Caki2 (cell line): ENCODE measurements around the gene ANTXR2. TPM values are rescaled to one million over a fixed set of nuclear protein-coding genes. Genes with fewer than 3 reads are reported as not detected.

Experiments
- DNase-seq: peaks from one replicate; pipeline ENCODE4 v3.0.0-alpha.2; 2015; ENCODE audit warnings: low read depth
- in situ Hi-C: cut with HindIII; loops from 2 replicates; pipeline ENCODE4 v1.10.0; 2016; ENCODE audit warnings: low sequenced_read_pairs, low pct_unique_long_range_greater_than_20kb, mixed read lengths
- total RNA-seq: library from RNA; depleted of rRNA; stranded (reverse); fragments of >200 nt; shearing (Covaris generic); gene quantifications from 2 replicates; pipeline ENCODE4 v1.2.3, GENCODE V29; 2014; ENCODE audit warnings: low replicate concordance

The ANTXR2 gene
- total RNA-seq, 1 experiment from 2014 or later: 3.6 TPM

GRCh38 chr4:80094191-80094590, 21.2 kb upstream of the ANTXR2 start:
- DNase-seq: no peak
- in situ Hi-C loops: no loop called here

- in situ Hi-C loops: no loop called here
- no peak for DNase-seq
Observed at GRCh38 chr4:80093563-80093962, 20.5 kb upstream of the ANTXR2 start.

- no peak for DNase-seq
- in situ Hi-C loops: no loop called here
Observed at GRCh38 chr4:80092847-80093246, 19.8 kb upstream of the ANTXR2 start.

- in situ Hi-C loops: no loop called here
Observed at GRCh38 chr4:80092088-80092487, 19.1 kb upstream of the ANTXR2 start.

GRCh38 chr4:80091688-80092087, 18.7 kb upstream of the ANTXR2 start:
- in situ Hi-C loops: no loop called here
- no peak for DNase-seq

More at GRCh38 chr4:80092088-80092487, 19.1 kb upstream of the ANTXR2 start:
- no peak for DNase-seq

GRCh38 chr4:80091184-80091583, 18.2 kb upstream of the ANTXR2 start:
- in situ Hi-C loops: no loop called here
- DNase-seq: no peak

- no peak for DNase-seq
- in situ Hi-C loops: no loop called here
Observed at GRCh38 chr4:80090090-80090489, 17.1 kb upstream of the ANTXR2 start.

- in situ Hi-C loops: no loop called here
Observed at GRCh38 chr4:80088471-80088870, 15.4 kb upstream of the ANTXR2 start.

GRCh38 chr4:80086296-80086695, 13.3 kb upstream of the ANTXR2 start:
- no peak for DNase-seq
- in situ Hi-C loops: no loop called here

More at GRCh38 chr4:80088471-80088870, 15.4 kb upstream of the ANTXR2 start:
- no peak for DNase-seq

GRCh38 chr4:80085081-80085480, 12.1 kb upstream of the ANTXR2 start:
- DNase-seq: no peak

GRCh38 chr4:80082693-80083092, 9.7 kb upstream of the ANTXR2 start:
- no peak for DNase-seq
- in situ Hi-C loops: no loop called here

More at GRCh38 chr4:80085081-80085480, 12.1 kb upstream of the ANTXR2 start:
- in situ Hi-C loops: no loop called here

- in situ Hi-C loops: no loop called here
Observed at GRCh38 chr4:80081566-80081965, 8.5 kb upstream of the ANTXR2 start.

GRCh38 chr4:80079255-80079923, 6.4 kb upstream of the ANTXR2 start:
- in situ Hi-C loops: no loop called here

More at GRCh38 chr4:80081566-80081965, 8.5 kb upstream of the ANTXR2 start:
- no peak for DNase-seq

GRCh38 chr4:80078346-80079092, 5.5 kb upstream of the ANTXR2 start:
- DNase-seq: no peak
- in situ Hi-C loops: no loop called here

More at GRCh38 chr4:80079255-80079923, 6.4 kb upstream of the ANTXR2 start:
- no peak for DNase-seq

- in situ Hi-C loops: no loop called here
- no peak for DNase-seq
Observed at GRCh38 chr4:80077639-80078038, 4.6 kb upstream of the ANTXR2 start.

- in situ Hi-C loops: no loop called here
- no peak for DNase-seq
Observed at GRCh38 chr4:80076681-80077080, 3.7 kb upstream of the ANTXR2 start.

- in situ Hi-C loops: no loop called here
- DNase-seq: no peak
Observed at GRCh38 chr4:80075995-80076675, 3.1 kb upstream of the ANTXR2 start.

- in situ Hi-C loops: no loop called here
- DNase-seq: no peak
Observed at GRCh38 chr4:80074651-80075050, 1.6 kb upstream of the ANTXR2 start.

GRCh38 chr4:80074069-80074468, 1.0 kb upstream of the ANTXR2 start:
- in situ Hi-C loops: no loop called here
- DNase-seq: no peak
